GM18498 (cell line): ENCODE measurements around the gene MZT2B.
"Not testable (repeated sequence)": the region's sequence is repeated elsewhere in the genome, so short reads cannot be mapped to it uniquely, and the experiment has no call there.

Experiments used
- ATAC-seq: cut with Tn5 transposase; IDR thresholded peaks from one replicate; pipeline ENCODE4 v1.9.1; 2021; ENCODE audit warnings: mild to moderate bottlenecking, moderate library complexity; ENCODE audit not compliant: unreplicated experiment

Gene MZT2B, protein sequence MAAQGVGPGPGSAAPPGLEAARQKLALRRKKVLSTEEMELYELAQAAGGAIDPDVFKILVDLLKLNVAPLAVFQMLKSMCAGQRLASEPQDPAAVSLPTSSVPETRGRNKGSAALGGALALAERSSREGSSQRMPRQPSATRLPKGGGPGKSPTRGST

DNA sequence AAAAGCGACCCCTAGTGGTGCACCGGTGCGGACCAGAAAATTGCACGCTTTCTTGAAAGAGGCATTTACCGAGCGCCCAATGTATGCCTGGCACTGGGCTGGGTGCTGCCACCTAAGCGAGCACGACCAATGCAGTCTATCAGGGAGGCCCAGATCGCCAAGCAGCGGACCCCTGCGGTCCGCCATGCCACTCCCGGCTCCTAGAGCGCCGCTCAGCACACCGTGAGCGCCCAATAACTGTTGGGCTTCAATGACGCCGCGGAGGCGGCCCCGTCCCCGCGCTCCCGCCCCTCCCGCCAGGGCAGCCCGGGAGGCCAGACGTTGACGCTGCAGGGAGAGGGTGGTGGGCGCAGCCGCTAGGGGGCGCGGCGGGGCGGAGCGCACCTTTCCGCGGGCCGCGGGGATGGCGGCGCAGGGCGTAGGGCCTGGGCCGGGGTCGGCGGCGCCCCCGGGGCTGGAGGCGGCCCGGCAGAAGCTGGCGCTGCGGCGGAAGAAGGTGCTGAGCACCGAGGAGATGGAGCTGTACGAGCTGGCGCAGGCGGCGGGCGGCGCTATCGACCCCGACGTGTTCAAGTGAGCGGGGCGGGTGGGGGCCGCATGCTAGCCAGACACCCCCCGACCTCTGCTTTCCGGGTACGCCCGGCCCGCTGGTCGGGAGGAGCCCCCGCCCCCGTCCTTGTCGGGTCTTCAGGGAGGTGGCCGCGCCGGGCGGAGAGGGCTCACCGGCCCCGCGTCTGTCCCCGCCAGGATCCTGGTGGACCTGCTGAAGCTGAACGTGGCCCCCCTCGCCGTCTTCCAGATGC, at the start of gene MZT2B:
Gene MZT2B, plus strand, starts transcription at position 383 of the 803 bp plus-strand sequence. Its CDS starts 21 bp downstream, at position 404.
- peak; percentile 84 for ATAC-seq

DNA sequence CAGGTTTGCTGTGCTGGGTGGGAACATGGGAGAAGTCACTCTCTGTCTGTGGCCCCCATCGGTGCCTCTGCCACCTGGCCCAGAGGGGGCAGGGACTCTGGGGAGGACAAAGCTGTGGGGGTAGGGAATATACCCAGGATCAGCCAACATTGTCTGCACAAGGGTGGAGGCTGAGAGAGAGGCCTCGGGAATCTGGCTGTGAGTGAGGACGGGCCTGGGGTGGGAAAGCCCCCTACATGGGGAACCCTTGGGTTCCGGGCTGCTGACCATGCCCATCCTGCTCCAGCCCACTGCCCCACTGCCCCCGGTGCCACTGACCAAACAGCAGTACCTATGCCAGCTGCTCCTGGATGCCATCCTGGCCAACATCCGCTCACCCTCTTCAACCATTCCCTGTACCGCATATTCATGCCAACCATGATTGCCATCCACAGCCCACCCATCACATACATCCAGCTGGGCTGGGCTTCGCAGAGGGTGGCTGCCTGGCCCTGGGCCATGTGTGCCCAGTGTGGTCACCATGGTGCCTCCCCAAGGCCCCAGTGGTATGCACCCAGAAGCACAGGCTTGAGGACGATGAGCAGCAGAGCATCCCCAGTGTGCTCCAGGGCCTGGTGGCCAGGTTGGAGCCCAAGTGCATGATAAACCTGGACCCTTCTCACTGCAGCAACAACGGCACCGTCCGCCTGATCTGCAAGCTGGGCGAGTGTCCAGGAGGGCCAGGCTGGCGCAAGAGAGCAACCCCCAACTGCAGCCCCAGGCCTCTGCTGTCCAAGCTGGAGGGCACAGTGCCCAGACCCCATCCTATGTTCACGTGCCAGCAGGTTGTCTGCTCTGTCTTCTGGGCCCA, 46.1 kb upstream of the MZT2B start:
- ATAC-seq: no peak

DNA sequence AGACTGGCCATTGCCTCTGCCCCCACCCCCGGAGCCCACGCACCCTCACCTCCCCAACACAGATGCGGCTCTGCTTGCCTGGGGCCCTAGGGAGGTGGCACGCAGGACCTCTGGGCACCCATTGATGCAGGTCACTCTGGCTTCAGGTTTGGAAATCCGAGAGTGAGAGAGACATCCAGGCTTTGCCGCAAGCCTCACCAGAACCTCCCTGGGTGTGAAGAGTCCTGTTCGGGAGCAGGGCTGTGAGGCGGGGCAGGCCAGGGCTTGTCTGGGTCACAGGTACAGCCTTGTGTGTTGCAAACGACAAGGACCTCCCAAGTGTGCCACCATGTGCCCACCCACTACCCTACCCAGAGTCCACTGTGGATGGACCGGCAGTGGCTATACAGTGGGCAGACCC, 45.5 kb upstream of the MZT2B start:
- ATAC-seq: not testable (repeated sequence)

DNA sequence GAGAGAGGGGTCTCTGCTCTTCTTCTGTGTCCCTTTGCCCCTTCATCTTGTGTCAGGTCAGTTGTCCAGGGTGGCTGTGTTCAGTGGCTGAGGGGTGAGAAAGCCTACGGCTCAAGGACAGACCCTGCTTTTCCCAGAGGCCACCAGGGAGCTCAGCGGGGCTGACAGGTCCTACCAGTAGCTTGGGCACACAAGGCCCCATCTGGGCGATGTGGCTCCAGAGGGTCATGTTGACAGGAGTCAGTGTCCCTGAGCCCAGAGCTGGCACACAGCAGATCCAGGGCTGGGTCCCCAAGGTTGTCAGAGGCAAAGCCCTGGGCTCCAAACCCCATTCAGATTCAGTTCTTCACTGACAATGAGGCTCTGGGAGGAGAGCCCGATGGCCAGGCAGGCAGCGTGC, 44.9 kb upstream of the MZT2B start:
- not testable (repeated sequence) for ATAC-seq

- not testable (repeated sequence) for ATAC-seq
Measured at GRCh38 chr2:130138326-130138725, 43.7 kb upstream of the MZT2B start.

DNA sequence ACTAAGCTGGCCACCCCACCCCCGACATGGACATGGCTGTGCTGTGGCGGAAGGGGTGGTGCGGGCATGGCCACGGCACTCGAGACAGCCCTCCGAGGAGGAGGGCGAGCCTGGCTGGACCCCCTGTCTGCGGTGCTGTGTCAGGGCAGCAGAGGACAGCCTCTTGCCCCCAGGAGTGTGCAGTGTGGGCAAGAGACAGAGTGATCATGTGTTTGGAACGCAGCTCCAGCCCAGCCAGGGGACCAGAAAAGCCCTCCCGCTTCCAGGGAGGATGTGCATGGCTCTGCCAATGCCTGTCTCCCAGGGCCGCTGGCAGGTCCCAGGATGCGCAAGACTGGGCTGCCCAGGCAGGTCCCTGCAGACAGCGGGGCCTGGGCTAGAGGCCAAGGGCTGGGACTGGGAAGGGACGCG, 43.2 kb upstream of the MZT2B start:
- ATAC-seq: not testable (repeated sequence)

GRCh38 chr2:130139331-130140280, 42.5 kb upstream of the MZT2B start:
- ATAC-seq: not testable (repeated sequence)

DNA sequence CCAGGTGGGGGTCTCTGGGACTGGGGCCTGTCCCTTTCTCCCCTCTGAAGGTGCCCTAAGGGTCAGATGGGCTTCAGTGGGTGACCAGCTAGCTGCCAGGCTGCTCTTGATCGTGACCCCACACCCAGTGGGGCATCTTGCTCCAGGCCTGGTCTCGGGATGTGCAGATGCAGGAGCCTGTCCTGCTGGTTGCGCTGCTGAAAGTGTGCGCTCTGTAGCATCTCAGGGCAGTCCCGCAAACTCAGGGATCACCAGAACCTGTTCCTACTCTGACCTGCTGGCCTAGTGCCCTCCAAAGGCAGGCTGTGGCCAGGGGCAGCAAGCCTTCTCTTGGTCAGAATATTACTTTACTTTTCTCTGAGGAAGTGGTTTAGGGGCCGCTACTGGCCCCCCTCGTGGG, 41.5 kb upstream of the MZT2B start:
- not testable (repeated sequence) for ATAC-seq

- ATAC-seq: not testable (repeated sequence)
Measured at GRCh38 chr2:130141002-130141401, 41.1 kb upstream of the MZT2B start.

GRCh38 chr2:130141645-130142370, 40.3 kb upstream of the MZT2B start:
- ATAC-seq: not testable (repeated sequence)

DNA sequence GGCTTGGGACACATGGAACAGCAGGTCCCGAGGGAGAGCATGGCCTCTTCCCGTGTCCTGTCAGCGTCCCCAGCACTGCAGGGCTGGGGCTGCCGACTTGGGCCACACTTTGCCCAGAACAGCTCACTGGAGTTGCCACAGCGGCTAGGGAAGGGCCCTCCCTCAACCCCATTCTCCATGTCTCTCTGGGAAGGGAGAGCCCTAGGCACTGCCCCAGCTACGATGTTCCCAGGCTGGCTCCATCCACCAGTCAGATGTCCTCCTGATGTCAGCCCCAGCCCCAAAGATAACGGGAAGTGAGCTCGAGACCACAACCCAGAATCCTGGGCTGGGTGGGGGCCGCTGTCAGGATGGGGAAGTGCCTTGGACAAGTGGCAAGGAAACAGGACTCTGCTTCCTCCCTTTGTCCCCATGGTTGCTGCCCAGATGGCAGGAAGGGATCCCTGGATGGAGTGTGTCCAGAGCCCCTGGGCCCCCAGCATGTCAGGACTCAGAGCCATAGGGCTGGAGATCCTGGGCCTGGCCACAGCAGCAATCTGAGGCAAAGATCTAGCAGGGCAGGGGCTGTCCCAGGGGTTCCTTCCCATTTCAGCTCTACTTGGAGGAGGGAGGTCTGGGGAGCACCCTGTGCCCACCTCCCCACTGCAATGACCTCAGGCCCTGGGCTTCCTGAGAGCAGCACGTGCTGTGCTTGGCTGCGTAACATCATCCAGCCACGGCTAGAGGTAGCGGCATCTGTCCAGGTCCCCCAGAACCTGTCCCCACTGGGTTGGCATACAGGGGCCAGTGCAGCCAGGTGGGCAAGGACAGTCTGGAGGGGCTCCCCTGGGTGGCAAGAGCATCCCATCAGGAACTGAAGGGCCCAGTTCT, 39.4 kb upstream of the MZT2B start:
- not testable (repeated sequence) for ATAC-seq

DNA sequence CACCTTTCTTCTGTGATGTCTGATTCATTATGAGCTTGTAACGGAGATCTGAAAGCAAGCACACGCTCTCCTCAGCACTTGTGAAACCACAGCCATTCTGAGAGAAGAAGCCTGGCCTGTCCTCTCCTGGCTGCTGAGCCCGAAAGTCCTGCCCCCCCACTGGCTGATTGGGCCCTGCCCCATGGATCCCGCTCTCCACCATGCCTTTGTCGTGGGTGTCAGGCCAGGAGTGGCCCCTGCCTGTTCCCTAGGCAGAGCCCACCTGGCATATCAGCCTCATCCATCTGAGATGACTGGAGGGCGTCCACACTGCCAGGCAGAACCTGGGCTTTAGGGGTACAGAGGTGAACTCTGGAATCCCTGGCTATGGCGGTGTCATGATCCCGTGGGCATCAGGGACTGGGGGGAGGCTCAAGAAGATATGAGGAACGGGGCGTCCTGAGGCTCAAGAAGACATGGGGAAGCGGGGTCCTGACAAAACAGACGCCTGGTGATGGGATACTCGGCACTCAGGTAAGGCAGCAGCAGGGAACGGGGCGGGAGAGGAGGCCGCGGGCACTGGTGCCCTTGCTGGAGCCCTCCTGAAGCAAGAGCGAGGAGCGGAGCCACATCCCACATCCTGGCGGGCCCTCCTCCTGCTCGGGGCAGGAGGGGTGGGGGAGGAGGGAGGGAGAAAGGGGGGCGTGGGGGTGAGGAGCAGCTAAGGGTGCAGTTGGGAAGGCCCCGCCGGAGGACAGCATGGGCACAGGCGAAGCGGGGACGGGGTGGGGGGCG, 38.6 kb upstream of the MZT2B start:
- ATAC-seq: peak; percentile 48

DNA sequence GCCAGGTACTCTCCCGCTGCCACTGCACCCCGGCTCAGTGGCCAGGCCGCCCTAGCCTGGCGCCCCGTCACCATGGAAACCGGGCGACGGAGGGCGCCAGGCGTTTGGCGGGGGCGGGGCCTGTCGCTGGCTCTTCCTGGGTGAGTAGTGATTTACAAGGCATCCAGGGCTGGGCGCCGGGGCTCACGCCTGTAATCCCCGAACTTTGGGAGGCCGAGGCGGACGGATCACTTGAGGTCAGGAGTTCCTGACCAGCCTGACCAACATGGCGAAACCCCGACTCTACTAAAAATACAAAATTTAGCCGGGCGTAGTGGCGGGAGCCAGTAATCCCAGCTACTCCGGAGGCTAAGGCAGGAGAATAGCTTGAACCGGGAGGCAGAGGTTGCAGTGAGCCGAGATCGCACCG, 37.1 kb upstream of the MZT2B start, which contains the start of gene CCDC74B:
Gene CCDC74B, minus strand, starts transcription at position 107 of the 409 bp plus-strand sequence. CDS start 116 bp downstream, outside the sequence.
- peak; percentile 95 for ATAC-seq

DNA sequence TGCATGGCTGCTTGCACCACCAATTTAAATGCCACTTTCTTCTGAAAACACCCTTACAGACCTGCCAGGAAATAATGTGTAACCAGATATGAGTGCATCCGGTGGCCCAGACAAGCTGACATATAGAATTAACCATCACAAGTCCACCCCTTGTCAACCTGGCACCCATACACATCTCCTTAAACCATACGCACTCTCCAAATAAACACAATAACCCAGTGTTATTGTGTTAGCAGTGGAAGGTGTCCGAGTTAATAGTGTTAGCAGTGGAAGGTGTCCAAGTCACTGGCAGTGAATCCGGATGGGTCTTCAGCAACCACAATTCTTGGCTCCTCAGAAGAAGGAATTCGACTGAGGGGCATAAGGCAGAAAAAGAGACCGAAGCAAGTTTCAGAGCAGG, 33.5 kb upstream of the MZT2B start:
- not testable (repeated sequence) for ATAC-seq

- ATAC-seq: no peak
Measured at GRCh38 chr2:130150181-130151144, 31.6 kb upstream of the MZT2B start.

DNA sequence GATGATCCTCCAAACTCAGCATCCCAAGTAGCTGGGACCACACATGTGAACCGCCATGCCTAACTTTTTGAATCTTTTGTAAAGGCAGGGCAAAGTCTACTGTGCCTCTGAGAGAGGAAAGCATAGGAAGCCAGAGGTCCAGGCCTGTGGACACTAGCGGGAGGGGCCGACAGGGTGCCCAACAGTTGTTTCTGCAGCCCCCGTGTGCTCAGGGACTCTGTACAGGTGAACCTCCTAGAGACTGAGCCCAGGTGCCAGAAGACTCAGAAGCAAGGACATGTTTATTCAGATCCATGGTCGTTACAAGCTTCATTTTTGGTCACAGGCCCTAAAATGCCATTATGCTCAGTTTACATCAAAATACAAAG, 30.9 kb upstream of the MZT2B start:
- ATAC-seq: not testable (repeated sequence)
